SU-DHL-6 (cell line): ENCODE measurements around the gene PEX16.

Experiments
- H2AFZ ChIP-seq: fragments of 200-600 bp; sonication (generic); 2 replicates; pipeline ENCODE4 v1.6.1; 2014; ENCODE audit warnings: low read depth, mild to moderate bottlenecking, moderate library complexity, mixed read lengths, antibody characterized with exemption, low read length; ENCODE audit not compliant: severe bottlenecking
- H3F3A ChIP-seq: fragments of 200-600 bp; shearing (Covaris generic); 2 replicates; pipeline ENCODE4 v1.6.0; 2016; ENCODE audit warnings: antibody characterized with exemption, mild to moderate bottlenecking; ENCODE audit not compliant: insufficient read depth
- H3K27ac ChIP-seq: fragments of 200-600 bp; sonication (generic); 2 replicates; pipeline ENCODE4 v1.5.1; 2016; ENCODE audit warnings: low read depth, mild to moderate bottlenecking, low read length, moderate library complexity, mixed read lengths
- H3K27me3 ChIP-seq: fragments of 200-600 bp; sonication (generic), shearing (Covaris generic); 2 replicates; pipeline ENCODE4 v1.6.0; 2014; ENCODE audit warnings: mild to moderate bottlenecking, low read length
- H3K36me3 ChIP-seq: fragments of 200-600 bp; sonication (generic); 2 replicates; pipeline ENCODE4 v1.6.1; 2014; ENCODE audit warnings: mild to moderate bottlenecking, low read length, mixed read lengths
- H3K4me2 ChIP-seq: fragments of 300-600, 200-600 bp; shearing (Covaris generic), sonication (generic); 2 replicates; pipeline ENCODE4 v1.6.0; 2014; ENCODE audit warnings: low read length, low read depth, mild to moderate bottlenecking; ENCODE audit not compliant: poor library complexity, severe bottlenecking
- H3K4me3 ChIP-seq: fragments of 200-600 bp; sonication (generic); 2 replicates; pipeline ENCODE4 v1.5.1; 2014; ENCODE audit warnings: antibody characterized with exemption, low read length, mild to moderate bottlenecking, mixed read lengths; ENCODE audit not compliant: insufficient read depth, poor library complexity, severe bottlenecking
- H3K79me2 ChIP-seq: fragments of 200-600 bp; sonication (generic); 2 replicates; pipeline ENCODE4 v1.6.1; 2014; ENCODE audit warnings: mild to moderate bottlenecking, low read length, moderate library complexity; ENCODE audit not compliant: insufficient read depth
- H3K9ac ChIP-seq: fragments of 200-600 bp; sonication (generic); 2 replicates; pipeline ENCODE4 v1.7.0; 2014; ENCODE audit warnings: mild to moderate bottlenecking, low read length
- H3K9me2 ChIP-seq: fragments of 200-600 bp; sonication (generic); replicated peaks from 2 replicates; pipeline ENCODE4 v1.6.1; 2014; ENCODE audit warnings: low read length; ENCODE audit not compliant: insufficient read depth
- H3K9me3 ChIP-seq: fragments of 200-600 bp; sonication (generic); 2 replicates; pipeline ENCODE4 v1.6.1; 2014; ENCODE audit warnings: low read length, mixed read lengths; ENCODE audit not compliant: insufficient read depth
- H4K20me1 ChIP-seq: fragments of 200-600 bp; sonication (generic); 2 replicates; pipeline ENCODE4 v1.6.1; 2014; ENCODE audit warnings: low read depth, mild to moderate bottlenecking, antibody characterized with exemption, low read length, moderate library complexity, mixed read lengths
- EZH2phosphoT487 ChIP-seq: fragments of 200-600 bp; sonication (generic), shearing (Covaris generic); conservative IDR thresholded peaks from 2 replicates; pipeline ENCODE4 v1.6.1; 2018; ENCODE audit warnings: mild to moderate bottlenecking, antibody characterized with exemption, low read length, moderate library complexity, mixed read lengths
- TF ChIP-seq, protein P1 (sequence below): fragments of 200-600 bp; sonication (generic); IDR thresholded peaks from one replicate; pipeline ENCODE4 v1.5.1; 2017; ENCODE audit warnings: antibody characterized with exemption, mild to moderate bottlenecking, low read length, moderate library complexity; ENCODE audit not compliant: insufficient read depth, poor library complexity, severe bottlenecking

The PEX16 gene

DNA sequence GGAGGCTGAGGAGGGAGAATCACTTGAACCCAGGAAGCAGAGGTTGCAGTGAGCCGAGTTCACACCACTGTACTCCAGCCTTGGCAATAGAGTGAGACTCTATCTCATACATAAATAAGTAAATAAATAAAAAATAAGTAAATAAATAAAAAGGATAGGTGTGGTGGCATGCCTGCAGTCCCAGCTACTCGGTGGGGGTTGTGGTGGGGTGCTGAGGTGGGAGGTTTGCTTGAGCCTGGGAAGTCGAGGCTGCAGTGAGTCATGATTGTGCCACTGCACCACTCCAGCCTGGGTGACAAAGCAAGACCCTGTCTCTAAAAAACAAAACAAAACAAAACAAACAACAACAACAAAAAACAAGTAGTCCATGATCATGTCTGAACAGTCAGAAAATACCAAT lies 7.9 kb upstream of the PEX16 start:
- Histone ChIP-seq H3F3A (peaks cover 10% of the 10 kb centered on the region), H3K9ac (no peak overlapping the region), H3K27me3 (no peaks in the 10 kb centered on the region), H3K79me2 (no peaks in the 10 kb centered on the region), H3K9me3 (no peaks in the 10 kb centered on the region), H3K36me3 (no peaks in the 10 kb centered on the region), H2AFZ (no peak overlapping the region), H3K4me2 (no peak overlapping the region), H3K4me3 (no peak overlapping the region), H4K20me1 (no peaks in the 10 kb centered on the region), H3K27ac (no peak overlapping the region), H3K9me2 (no peaks in the 10 kb centered on the region)
- TF ChIP-seq, protein P1, sequence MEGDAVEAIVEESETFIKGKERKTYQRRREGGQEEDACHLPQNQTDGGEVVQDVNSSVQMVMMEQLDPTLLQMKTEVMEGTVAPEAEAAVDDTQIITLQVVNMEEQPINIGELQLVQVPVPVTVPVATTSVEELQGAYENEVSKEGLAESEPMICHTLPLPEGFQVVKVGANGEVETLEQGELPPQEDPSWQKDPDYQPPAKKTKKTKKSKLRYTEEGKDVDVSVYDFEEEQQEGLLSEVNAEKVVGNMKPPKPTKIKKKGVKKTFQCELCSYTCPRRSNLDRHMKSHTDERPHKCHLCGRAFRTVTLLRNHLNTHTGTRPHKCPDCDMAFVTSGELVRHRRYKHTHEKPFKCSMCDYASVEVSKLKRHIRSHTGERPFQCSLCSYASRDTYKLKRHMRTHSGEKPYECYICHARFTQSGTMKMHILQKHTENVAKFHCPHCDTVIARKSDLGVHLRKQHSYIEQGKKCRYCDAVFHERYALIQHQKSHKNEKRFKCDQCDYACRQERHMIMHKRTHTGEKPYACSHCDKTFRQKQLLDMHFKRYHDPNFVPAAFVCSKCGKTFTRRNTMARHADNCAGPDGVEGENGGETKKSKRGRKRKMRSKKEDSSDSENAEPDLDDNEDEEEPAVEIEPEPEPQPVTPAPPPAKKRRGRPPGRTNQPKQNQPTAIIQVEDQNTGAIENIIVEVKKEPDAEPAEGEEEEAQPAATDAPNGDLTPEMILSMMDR: no peak
- TF ChIP-seq EZH2phosphoT487: no peak

DNA sequence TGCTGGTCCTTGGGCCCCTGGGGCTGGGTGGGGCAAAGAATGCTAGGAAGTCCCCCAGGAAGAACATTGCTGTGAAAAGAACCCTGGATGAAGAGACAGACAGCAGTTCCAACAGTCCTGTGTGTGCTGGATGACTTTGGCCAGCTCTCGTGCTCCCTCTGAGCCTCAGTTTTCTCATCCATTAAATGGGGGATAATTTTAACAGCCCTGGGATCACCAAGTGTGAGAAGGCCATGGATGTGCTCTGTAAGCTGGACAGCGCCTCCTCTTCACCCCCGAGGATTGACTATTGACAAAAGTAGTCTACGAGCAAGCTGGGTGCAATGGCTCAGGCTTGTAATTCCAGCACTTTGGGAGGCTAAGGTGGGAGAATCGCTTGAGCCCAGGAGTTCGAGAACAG lies 7.2 kb upstream of the PEX16 start:
- H3K9ac ChIP-seq: no peak overlapping the region
- peaks cover 7% of the 10 kb centered on the region for H3F3A ChIP-seq
- H3K4me2 ChIP-seq: no peak overlapping the region
- TF ChIP-seq, protein P1: no peak
- TF ChIP-seq EZH2phosphoT487: no peak
- no peak overlapping the region for H3K27ac ChIP-seq
- H2AFZ ChIP-seq: no peak overlapping the region
- H3K79me2 ChIP-seq: no peaks in the 10 kb centered on the region
- no peaks in the 10 kb centered on the region for H3K9me2 ChIP-seq
- H4K20me1 ChIP-seq: no peaks in the 10 kb centered on the region
- H3K4me3 ChIP-seq: no peak overlapping the region
- no peaks in the 10 kb centered on the region for H3K36me3 ChIP-seq
- H3K9me3 ChIP-seq: no peaks in the 10 kb centered on the region
- no peaks in the 10 kb centered on the region for H3K27me3 ChIP-seq

GRCh38 chr11:45924036-45924915 lies 6.6 kb upstream of the PEX16 start:
- no peak overlapping the region for H2AFZ ChIP-seq
- H4K20me1 ChIP-seq: no peaks in the 10 kb centered on the region
- H3K9me2 ChIP-seq: no peaks in the 10 kb centered on the region
- H3K27me3 ChIP-seq: no peaks in the 10 kb centered on the region
- H3K79me2 ChIP-seq: no peaks in the 10 kb centered on the region
- H3K9ac ChIP-seq: no peak overlapping the region
- H3K9me3 ChIP-seq: no peaks in the 10 kb centered on the region
- H3K27ac ChIP-seq: no peak overlapping the region
- TF ChIP-seq, protein P1: no peak
- TF ChIP-seq EZH2phosphoT487: no peak
- no peaks in the 10 kb centered on the region for H3K36me3 ChIP-seq
- H3F3A ChIP-seq: peaks cover 2% of the 10 kb centered on the region
- H3K4me3 ChIP-seq: no peak overlapping the region
- no peak overlapping the region for H3K4me2 ChIP-seq
